Measurements from ENCODE around the gene CCDC8. TPM values are rescaled to one million over a fixed set of nuclear protein-coding genes. Genes with fewer than 3 reads are reported as not detected.

CCDC8 gene
- total and polyA plus RNA-seq, 4 donors, result 9.6 to 25.7 (median 14.9) TPM

DNA sequence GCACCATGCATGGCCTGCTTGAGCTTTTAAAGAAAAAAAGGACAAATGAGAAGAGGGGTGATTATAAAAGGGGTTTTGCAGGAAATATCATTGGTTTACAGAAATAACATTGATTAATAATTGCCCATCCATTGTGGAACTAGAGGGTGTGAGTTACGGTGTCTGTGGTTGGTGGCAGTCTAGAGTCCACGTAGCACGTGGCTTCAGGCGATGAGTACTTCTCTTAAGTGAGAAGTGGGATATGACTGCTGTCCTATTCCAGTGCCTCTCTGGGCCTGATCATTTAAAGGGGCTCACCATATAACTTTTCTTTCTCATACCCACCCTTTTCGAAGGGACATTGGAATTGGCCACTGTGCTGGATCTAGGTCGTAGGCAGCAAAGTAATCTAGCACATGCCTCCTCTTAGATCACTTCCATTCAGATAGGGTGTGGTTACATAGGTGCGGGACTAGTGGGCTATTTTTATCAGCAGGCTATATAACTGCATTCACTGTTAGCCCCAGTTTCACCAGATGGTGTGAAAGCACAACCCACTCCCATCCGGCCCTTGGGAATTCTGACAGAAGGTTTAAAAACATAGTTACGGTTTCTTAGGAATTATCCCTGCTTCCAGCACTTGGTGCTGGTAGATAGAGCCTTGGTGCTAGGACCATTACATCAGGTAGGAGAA is 46.6 kb downstream of the CCDC8 start:
- 86 to 89% methylated on average over 9 of the region's 9 CpGs for WGBS, 2 donors
- no peak for ATAC-seq (ENCODE audit: low FRiP score)
- DNase-seq, result peak in 1 of 2 donors; percentile 13
- H3K4me3 ChIP-seq (ENCODE audit: low read length in 2 of 2), result no peak overlapping the region
- intact Hi-C loops (cut with DNase I), result no loop called here
- H3K27ac ChIP-seq (ENCODE audit: low read depth in 1 of 2, low read length in 2 of 2), result no peak overlapping the region
- H3K36me3 ChIP-seq (ENCODE audit: control insufficient read depth in 1 of 2, insufficient read depth in 2 of 2, low read length in 1 of 2), result no peaks in the 10 kb centered on the region
- no peaks in the 10 kb centered on the region for H3K9me3 ChIP-seq (ENCODE audit: control insufficient read depth, low read length)
- H3K27me3 ChIP-seq (ENCODE audit: control insufficient read depth in 1 of 2, insufficient read depth in 2 of 2, low read length in 1 of 2), result no peaks in the 10 kb centered on the region
- no peaks in the 10 kb centered on the region for H3K4me1 ChIP-seq (ENCODE audit: control insufficient read depth in 1 of 2, insufficient read depth in 2 of 2, low read length in 2 of 2)

DNA sequence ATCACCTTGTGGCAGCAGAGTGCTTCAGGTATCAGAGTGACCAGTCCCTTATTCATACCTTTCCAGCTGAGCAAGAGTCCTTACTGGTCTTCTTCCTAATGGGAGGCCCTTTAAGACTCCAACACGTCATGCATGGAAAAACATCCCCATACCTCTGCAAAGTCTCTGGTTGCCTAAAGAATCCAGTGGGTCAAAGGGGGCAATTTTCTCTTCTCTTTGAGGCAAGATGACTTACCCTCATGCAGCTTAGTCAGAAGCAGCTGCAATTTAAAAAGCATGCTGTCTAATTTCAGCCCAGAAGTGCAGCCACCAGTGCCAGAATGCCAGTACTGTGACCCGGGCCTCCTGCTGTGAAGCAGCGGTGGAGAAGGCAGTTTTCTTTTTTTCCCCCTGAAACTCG is 47.8 kb downstream of the CCDC8 start:
- Histone ChIP-seq H3K27ac (ENCODE audit: low read depth in 1 of 2, low read length in 2 of 2) (no peak overlapping the region), H3K36me3 (ENCODE audit: control insufficient read depth in 1 of 2, insufficient read depth in 2 of 2, low read length in 1 of 2) (no peaks in the 10 kb centered on the region), H3K4me3 (ENCODE audit: low read length in 2 of 2) (no peak overlapping the region), H3K27me3 (ENCODE audit: control insufficient read depth in 1 of 2, insufficient read depth in 2 of 2, low read length in 1 of 2) (no peaks in the 10 kb centered on the region), H3K4me1 (ENCODE audit: control insufficient read depth in 1 of 2, insufficient read depth in 2 of 2, low read length in 2 of 2) (no peaks in the 10 kb centered on the region), H3K9me3 (ENCODE audit: control insufficient read depth, low read length) (no peaks in the 10 kb centered on the region)
- WGBS, 2 donors, result 79 to 82% methylated on average over 4 of the region's 4 CpGs
- ATAC-seq (ENCODE audit: low FRiP score) (no peak), DNase-seq (peak in 1 of 2 donors; percentile 15)
- intact Hi-C loops (cut with DNase I), result no loop called here

DNA sequence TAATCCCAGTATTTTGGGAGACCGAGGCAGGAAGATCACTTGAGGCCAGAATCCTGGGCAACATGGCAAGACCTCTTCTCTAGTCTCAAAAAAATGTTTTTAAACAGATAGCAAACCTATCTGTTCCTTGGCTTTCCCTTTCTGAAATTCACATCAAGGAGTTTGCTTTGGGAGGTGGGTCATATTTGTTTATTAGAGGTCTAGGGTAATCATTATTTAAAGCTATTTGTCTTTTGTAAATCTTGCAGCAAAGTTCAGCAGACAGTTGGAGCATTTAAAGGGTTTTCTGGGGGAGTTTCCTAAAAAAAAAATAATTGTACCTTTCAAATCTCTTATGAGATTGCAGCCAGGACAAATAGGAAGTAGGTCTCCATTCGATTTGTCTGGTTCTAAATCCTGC is 49.0 kb downstream of the CCDC8 start:
- no peaks in the 10 kb centered on the region for H3K36me3 ChIP-seq (ENCODE audit: control insufficient read depth in 1 of 2, insufficient read depth in 2 of 2, low read length in 1 of 2)
- H3K4me1 ChIP-seq (ENCODE audit: control insufficient read depth in 1 of 2, insufficient read depth in 2 of 2, low read length in 2 of 2), result no peaks in the 10 kb centered on the region
- no peaks in the 10 kb centered on the region for H3K27me3 ChIP-seq (ENCODE audit: control insufficient read depth in 1 of 2, insufficient read depth in 2 of 2, low read length in 1 of 2)
- WGBS, 2 donors, result 83 to 85% methylated on average over 2 of the region's 2 CpGs
- DNase-seq (no peak), ATAC-seq (ENCODE audit: low FRiP score) (no peak)
- no peak overlapping the region for H3K27ac ChIP-seq (ENCODE audit: low read depth in 1 of 2, low read length in 2 of 2)
- H3K9me3 ChIP-seq (ENCODE audit: control insufficient read depth, low read length), result no peaks in the 10 kb centered on the region
- H3K4me3 ChIP-seq (ENCODE audit: low read length in 2 of 2), result no peak overlapping the region
- intact Hi-C loops (cut with DNase I), result no loop called here

DNA sequence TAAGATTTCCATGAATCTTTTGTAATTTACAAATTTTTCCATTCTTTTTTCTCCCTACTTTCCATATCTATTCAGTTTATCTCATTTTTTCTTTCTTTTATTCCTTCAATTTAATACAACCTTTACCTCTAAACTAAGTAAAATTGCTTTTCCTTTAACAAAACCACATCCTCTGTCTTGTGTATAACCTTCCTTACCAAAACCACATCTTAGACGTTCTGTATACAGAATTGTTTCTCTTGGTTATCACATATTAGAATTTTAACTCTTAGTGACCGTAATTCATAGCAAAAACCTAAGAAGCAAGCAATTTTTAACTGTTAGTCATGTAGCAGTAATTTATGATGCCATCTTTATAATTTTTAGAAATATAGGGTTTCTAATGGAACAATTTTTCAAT is 51.4 kb downstream of the CCDC8 start:
- no peak overlapping the region for H3K4me3 ChIP-seq (ENCODE audit: low read length in 2 of 2)
- no peaks in the 10 kb centered on the region for H3K27me3 ChIP-seq (ENCODE audit: control insufficient read depth in 1 of 2, insufficient read depth in 2 of 2, low read length in 1 of 2)
- WGBS, 2 donors, result 60 to 64% methylated on average over 2 of the region's 2 CpGs
- H3K36me3 ChIP-seq (ENCODE audit: control insufficient read depth in 1 of 2, insufficient read depth in 2 of 2, low read length in 1 of 2), result no peaks in the 10 kb centered on the region
- DNase-seq (no peak), ATAC-seq (ENCODE audit: low FRiP score) (no peak)
- H3K27ac ChIP-seq (ENCODE audit: low read depth in 1 of 2, low read length in 2 of 2), result no peak overlapping the region
- H3K9me3 ChIP-seq (ENCODE audit: control insufficient read depth, low read length), result no peaks in the 10 kb centered on the region
- intact Hi-C loops (cut with DNase I), result no loop called here
- no peaks in the 10 kb centered on the region for H3K4me1 ChIP-seq (ENCODE audit: control insufficient read depth in 1 of 2, insufficient read depth in 2 of 2, low read length in 2 of 2)

Other genes with a start within 250 kb of the CCDC8 start
- not detected for gene IGFL1, start 183.8 kb downstream of the CCDC8 start, total RNA-seq
- gene IGFL1, start 183.8 kb downstream of the CCDC8 start, polyA plus RNA-seq, result not detected
- gene HIF3A, start 116.5 kb downstream of the CCDC8 start, total RNA-seq, result 10 to 100 TPM; 37.5 to 55.4 TPM
- 10 to 100 TPM in 1 of 2 donors, 1 to 10 TPM in 1; 7.0 to 78.4 TPM for gene HIF3A, start 116.5 kb downstream of the CCDC8 start, polyA plus RNA-seq
- 10 to 100 TPM; 62.7 to 63.7 TPM for gene PPP5C, start 66.5 kb downstream of the CCDC8 start, total RNA-seq
- gene PPP5C, start 66.5 kb downstream of the CCDC8 start, polyA plus RNA-seq, result 10 to 100 TPM; 23.0 to 54.3 TPM
- gene PNMA8C, start 15.4 kb upstream of the CCDC8 start, total RNA-seq, result 1 to 10 TPM; 3.1 to 4.3 TPM
- gene PNMA8C, start 15.4 kb upstream of the CCDC8 start, polyA plus RNA-seq, result 1 to 10 TPM; 1.2 to 1.6 TPM
- gene PNMA8A, start 58.0 kb upstream of the CCDC8 start, total RNA-seq, result 10 to 100 TPM in 1 of 2 donors, 1 to 10 TPM in 1; 6.8 to 12.4 TPM
- gene PNMA8A, start 58.0 kb upstream of the CCDC8 start, polyA plus RNA-seq, result 1 to 10 TPM; 3.3 to 6.8 TPM
- 1 to 10 TPM; 1.5 to 5.2 TPM for gene PNMA8B, start 82.3 kb upstream of the CCDC8 start, total RNA-seq
- under 1 TPM; 0.75 to 0.82 TPM for gene PNMA8B, start 82.3 kb upstream of the CCDC8 start, polyA plus RNA-seq
- 100 to 1,000 TPM; 212 to 237 TPM for gene CALM3, start 187.8 kb upstream of the CCDC8 start, total RNA-seq
- 100 to 1,000 TPM; 197 to 240 TPM for gene CALM3, start 187.8 kb upstream of the CCDC8 start, polyA plus RNA-seq
- gene PTGIR, start 211.5 kb upstream of the CCDC8 start, total RNA-seq, result 10 to 100 TPM; 70.4 to 70.8 TPM
- 100 to 1,000 TPM in 1 of 2 donors, 10 to 100 TPM in 1; 17.3 to 119 TPM for gene PTGIR, start 211.5 kb upstream of the CCDC8 start, polyA plus RNA-seq
- 1 to 10 TPM; 3.0 to 4.5 TPM for gene GNG8, start 222.6 kb upstream of the CCDC8 start, total RNA-seq
- not detected for gene GNG8, start 222.6 kb upstream of the CCDC8 start, polyA plus RNA-seq
- 100 to 1,000 TPM in 1 of 2 donors, 10 to 100 TPM in 1; 84.1 to 216 TPM for gene DACT3, start 247.6 kb upstream of the CCDC8 start, total RNA-seq
- 10 to 100 TPM; 24.4 to 47.0 TPM for gene DACT3, start 247.6 kb upstream of the CCDC8 start, polyA plus RNA-seq